ENCODE data around the gene ZSCAN10.

DNA sequence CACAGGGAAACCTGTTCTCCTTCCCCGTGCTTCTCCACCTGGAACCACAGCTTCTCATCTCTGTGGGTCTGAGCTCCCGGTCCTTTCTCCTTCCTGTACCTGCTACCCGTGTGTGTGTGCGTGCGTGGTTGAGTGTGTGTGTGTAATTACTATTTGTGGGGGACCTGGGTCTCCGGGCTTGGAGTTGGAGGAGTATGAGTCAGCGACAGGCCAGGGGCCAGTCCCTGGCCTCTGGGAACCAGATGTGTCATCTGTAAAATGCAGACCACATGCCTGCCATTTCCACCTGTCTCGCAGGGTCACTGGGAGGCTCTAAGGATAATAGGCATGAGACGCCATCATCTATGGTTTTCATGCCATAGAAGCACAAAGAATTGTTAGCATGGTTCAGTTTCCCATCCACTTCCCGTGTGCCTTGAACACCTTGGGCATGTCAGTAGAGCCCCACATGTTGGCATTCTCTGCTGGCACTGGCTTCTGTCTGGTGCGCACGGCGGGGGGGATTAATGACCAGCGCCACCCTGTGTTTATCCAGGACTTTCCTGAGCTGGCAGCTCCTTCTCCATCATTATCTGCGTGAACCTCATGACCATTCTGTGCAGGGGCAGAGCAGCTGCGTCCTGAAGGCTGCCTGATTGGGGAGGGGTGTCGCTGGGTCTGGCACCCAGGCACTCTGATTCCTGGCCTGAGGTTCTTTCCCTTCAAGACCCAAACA lies 14.8 kb upstream of the ZSCAN10 start:
- TF ChIP-seq CTCF (IDR thresholded peaks at IDR 0.05; ENCODE audit: low read length) (no peak), EZH2 (optimal IDR thresholded peaks at IDR 0.05; ENCODE audit: low read depth, low read length) (no peak), EZH2phosphoT487 (IDR thresholded peaks at IDR 0.05; ENCODE audit: low read length) (no peak)

Data from MM.1S (cell line).